Dendritic cell treated with granulocyte-macrophage colony-stimulating factor and Interleukin-4, amounts not matched to agents 40 ng/mL and 50 ng/mL, for 4 days (primary cell): Measurements from ENCODE around the gene CSNK2A1.
A peak's percentile ranks its signal among the peaks of the same experiment; 100 is the strongest.
"Not testable (repeated sequence)": the region's sequence is repeated elsewhere in the genome, so short reads cannot be mapped to it uniquely, and the experiment has no call there.

Experiments used
- H3K27ac Mint-ChIP-seq: one replicate; pipeline ENCODE4 v1.8.0; 2022; ENCODE audit warnings: mild to moderate bottlenecking, mixed read lengths
- H3K27me3 Mint-ChIP-seq: one replicate; pipeline ENCODE4 v1.8.0; 2022; ENCODE audit warnings: mild to moderate bottlenecking, mixed read lengths
- H3K36me3 Mint-ChIP-seq: one replicate; pipeline ENCODE4 v1.8.0; 2022; ENCODE audit warnings: low read depth, mixed read lengths
- H3K4me1 Mint-ChIP-seq: one replicate; pipeline ENCODE4 v1.8.0; 2022; ENCODE audit warnings: low read depth, mixed read lengths
- H3K4me3 Mint-ChIP-seq: one replicate; pipeline ENCODE4 v1.8.0; 2022; ENCODE audit warnings: mild to moderate bottlenecking, moderate library complexity, mixed read lengths
- H3K9me3 Mint-ChIP-seq: one replicate; pipeline ENCODE4 v1.8.0; 2022; ENCODE audit warnings: mixed read lengths
- intact Hi-C: fragments of 100-400 bp; cut with micrococcal nuclease; formaldehyde crosslinking; loops from one replicate; pipeline ENCODE4 v1.15.0; 2022

The CSNK2A1 gene

DNA sequence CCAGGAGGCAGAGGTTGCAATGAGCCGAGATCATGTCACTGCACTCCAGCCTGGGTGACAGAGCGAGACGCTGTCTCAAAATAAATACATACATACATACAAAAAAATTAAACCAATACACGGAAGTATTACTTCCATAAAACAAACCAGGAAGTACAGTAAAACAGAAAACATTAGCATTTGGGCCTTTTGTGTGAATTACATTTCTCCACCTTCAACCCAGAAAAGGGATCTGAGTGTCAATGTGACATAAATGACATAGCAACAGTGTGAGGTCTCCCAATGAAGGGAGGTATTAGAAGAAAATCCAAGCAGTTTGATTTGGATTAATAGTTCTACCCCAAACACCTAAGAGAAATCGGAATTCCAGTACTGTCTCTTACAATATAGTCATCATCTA, 10.1 kb downstream of the CSNK2A1 start:
- peak overlapping the region; percentile 20 for H3K4me3 Mint-ChIP-seq
- no peaks in the 10 kb centered on the region for H3K9me3 Mint-ChIP-seq
- intact Hi-C loops = no loop called here
- H3K4me1 Mint-ChIP-seq = peaks cover 54% of the 10 kb centered on the region
- no peaks in the 10 kb centered on the region for H3K27me3 Mint-ChIP-seq
- peaks cover 21% of the 10 kb centered on the region for H3K36me3 Mint-ChIP-seq
- H3K27ac Mint-ChIP-seq = peak overlapping the region; percentile 50

- Mint-ChIP-seq H3K27ac (no peak overlapping the region), H3K4me3 (no peak overlapping the region), H3K36me3 (peaks cover 23% of the 10 kb centered on the region), H3K9me3 (peaks cover 4% of the 10 kb centered on the region), H3K4me1 (peaks cover 46% of the 10 kb centered on the region), H3K27me3 (no peaks in the 10 kb centered on the region)
- intact Hi-C loops = no loop called here
These were observed 11.1 kb downstream of the CSNK2A1 start for GRCh38 chr20:532530-532929.

DNA sequence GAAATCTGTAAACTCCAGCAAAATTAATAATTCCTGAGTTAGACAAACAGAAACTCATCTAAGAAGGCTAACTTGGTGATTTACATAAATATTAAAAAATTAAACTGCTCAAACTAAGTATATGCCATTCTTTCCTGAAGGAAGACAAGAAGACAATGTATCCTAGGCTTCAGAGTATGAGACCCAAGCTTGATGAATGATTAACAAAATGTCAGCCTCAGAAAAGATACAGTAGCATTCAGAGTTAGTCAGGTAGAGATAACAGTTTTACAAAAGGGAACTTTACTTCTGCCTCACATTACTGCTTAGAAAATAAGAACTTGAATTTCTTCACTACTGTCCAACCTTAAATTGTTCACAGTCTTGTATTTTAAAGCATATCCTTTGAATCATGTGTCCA, 12.0 kb downstream of the CSNK2A1 start:
- intact Hi-C loops = no loop called here
- H3K36me3 Mint-ChIP-seq = peaks cover 33% of the 10 kb centered on the region
- H3K4me3 Mint-ChIP-seq = no peak overlapping the region
- no peak overlapping the region for H3K27ac Mint-ChIP-seq
- peaks cover 42% of the 10 kb centered on the region for H3K4me1 Mint-ChIP-seq
- H3K27me3 Mint-ChIP-seq = no peaks in the 10 kb centered on the region
- H3K9me3 Mint-ChIP-seq = peaks cover 13% of the 10 kb centered on the region

DNA sequence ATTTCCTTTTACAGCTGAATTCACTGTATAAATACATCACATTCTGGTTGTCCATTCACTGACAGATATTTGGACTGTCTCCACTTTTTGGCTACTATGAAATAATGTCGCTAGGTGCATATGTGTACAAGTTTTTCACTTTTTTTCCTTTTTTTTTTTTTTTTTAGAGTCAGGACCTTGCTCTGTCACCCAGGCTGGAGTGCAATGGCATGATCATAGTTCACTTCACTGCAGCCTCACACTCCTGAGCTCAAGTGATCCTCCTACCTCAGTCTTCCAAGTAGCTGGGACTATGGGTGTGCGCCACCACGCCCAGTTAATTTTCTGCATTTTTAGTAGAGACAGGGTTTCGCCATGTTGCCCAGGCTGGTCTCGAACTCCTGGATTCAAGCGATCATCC, 13.3 kb downstream of the CSNK2A1 start:
- no peaks in the 10 kb centered on the region for H3K27me3 Mint-ChIP-seq
- peaks cover 17% of the 10 kb centered on the region for H3K9me3 Mint-ChIP-seq
- peaks cover 43% of the 10 kb centered on the region for H3K36me3 Mint-ChIP-seq
- intact Hi-C loops = no loop called here
- H3K27ac Mint-ChIP-seq = no peak overlapping the region
- no peak overlapping the region for H3K4me3 Mint-ChIP-seq
- peaks cover 29% of the 10 kb centered on the region for H3K4me1 Mint-ChIP-seq

DNA sequence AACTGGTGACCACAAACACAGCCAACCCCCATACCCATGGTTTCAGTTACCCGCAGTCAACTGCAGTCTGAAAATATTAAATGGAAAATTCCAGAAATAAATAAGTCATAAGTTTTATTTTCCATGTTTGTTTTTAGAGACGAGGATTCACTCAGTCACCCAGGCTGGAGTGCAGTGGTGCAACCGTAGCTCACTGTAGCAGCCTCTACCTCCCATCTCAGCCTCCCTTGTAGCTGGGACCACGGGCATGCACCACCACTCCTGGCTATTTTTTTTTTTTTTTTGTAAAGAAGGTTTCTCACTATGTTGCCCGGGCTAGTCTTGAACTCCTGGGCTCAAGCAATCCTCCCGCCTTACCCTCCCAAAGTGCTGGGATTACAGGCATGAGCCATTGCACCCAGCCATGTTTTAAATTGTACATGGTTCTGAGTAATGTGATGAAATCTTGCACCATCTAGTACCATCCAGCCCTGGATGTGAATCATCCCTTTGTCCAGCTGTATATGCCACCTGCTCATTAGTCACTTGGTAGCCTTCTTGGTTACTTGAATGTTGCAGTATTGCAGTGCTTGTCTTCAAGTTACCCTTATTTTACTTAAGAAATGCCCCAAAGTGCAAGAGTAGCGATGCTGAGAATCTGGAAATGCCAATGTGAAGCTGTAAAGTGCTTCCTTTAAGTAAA, 14.5 kb downstream of the CSNK2A1 start:
- no peak overlapping the region for H3K4me3 Mint-ChIP-seq
- H3K9me3 Mint-ChIP-seq = peaks cover 17% of the 10 kb centered on the region
- H3K4me1 Mint-ChIP-seq = peaks cover 18% of the 10 kb centered on the region
- no peak overlapping the region for H3K27ac Mint-ChIP-seq
- intact Hi-C loops = no loop called here
- peaks cover 54% of the 10 kb centered on the region for H3K36me3 Mint-ChIP-seq
- no peaks in the 10 kb centered on the region for H3K27me3 Mint-ChIP-seq

- Mint-ChIP-seq H3K27ac (no peak overlapping the region), H3K4me3 (no peak overlapping the region), H3K27me3 (no peaks in the 10 kb centered on the region), H3K36me3 (peaks cover 69% of the 10 kb centered on the region), H3K4me1 (peaks cover 9% of the 10 kb centered on the region), H3K9me3 (peaks cover 17% of the 10 kb centered on the region)
- intact Hi-C loops = no loop called here
These were observed 16.1 kb downstream of the CSNK2A1 start for GRCh38 chr20:527571-527886.

GRCh38 chr20:521860-522259, 21.7 kb downstream of the CSNK2A1 start:
- Mint-ChIP-seq H3K27ac (no peak overlapping the region), H3K9me3 (peaks cover 18% of the 10 kb centered on the region), H3K4me1 (peaks cover 5% of the 10 kb centered on the region), H3K27me3 (no peaks in the 10 kb centered on the region), H3K4me3 (no peak overlapping the region), H3K36me3 (peaks cover 80% of the 10 kb centered on the region)
- intact Hi-C loops = no loop called here

DNA sequence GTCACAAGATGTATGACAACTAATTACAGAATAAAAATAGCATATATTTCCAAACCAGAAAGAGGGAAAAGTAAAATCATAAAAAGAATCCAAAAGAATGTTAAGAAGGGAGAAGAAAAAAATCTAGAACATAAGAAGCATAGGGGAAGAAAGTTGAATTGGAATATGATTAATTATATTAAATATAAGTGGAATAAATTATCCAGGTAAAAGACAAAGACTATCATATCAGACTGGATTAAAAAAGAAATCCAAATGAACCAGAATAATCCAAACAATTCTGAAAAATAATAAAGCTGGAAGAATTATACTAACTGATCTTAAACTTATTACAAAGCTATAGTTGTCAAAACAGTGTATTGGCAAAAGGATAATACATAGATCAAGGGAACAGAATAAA, 23.6 kb downstream of the CSNK2A1 start:
- no peaks in the 10 kb centered on the region for H3K27me3 Mint-ChIP-seq
- no peak overlapping the region for H3K27ac Mint-ChIP-seq
- H3K4me3 Mint-ChIP-seq = no peak overlapping the region
- intact Hi-C loops = no loop called here
- peaks cover 12% of the 10 kb centered on the region for H3K9me3 Mint-ChIP-seq
- H3K36me3 Mint-ChIP-seq = peaks cover 65% of the 10 kb centered on the region
- peaks cover 15% of the 10 kb centered on the region for H3K4me1 Mint-ChIP-seq

GRCh38 chr20:517221-517620, 26.4 kb downstream of the CSNK2A1 start:
- Mint-ChIP-seq H3K27me3 (no peaks in the 10 kb centered on the region), H3K4me1 (peaks cover 31% of the 10 kb centered on the region), H3K36me3 (peaks cover 47% of the 10 kb centered on the region), H3K9me3 (peaks cover 12% of the 10 kb centered on the region), H3K4me3 (no peak overlapping the region), H3K27ac (no peak overlapping the region)
- intact Hi-C loops = no loop called here

DNA sequence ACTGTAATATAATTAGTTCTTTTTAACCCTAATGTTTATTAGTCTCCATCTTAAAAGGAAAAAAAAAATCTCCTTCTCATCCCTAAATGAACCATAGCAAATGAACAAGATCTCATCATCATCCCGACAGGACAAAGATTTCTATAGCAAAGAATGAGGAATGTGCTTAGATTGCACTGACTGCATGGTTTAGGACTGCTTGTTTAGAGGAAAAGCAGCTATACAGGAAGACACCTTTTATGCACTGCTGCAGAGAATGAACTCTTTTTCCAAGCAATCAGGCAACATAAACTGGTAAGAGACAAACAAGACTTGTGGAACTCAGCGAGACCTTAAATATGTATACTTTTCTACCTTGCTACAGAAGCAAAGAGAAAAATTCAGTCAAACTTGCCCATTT, 26.8 kb downstream of the CSNK2A1 start:
- Mint-ChIP-seq H3K36me3 (peaks cover 43% of the 10 kb centered on the region), H3K27ac (no peak overlapping the region), H3K9me3 (peaks cover 12% of the 10 kb centered on the region), H3K4me1 (peaks cover 35% of the 10 kb centered on the region), H3K4me3 (no peak overlapping the region), H3K27me3 (no peaks in the 10 kb centered on the region)
- intact Hi-C loops = no loop called here

GRCh38 chr20:515696-516095, 27.9 kb downstream of the CSNK2A1 start:
- Mint-ChIP-seq H3K9me3 (peaks cover 12% of the 10 kb centered on the region), H3K27me3 (no peaks in the 10 kb centered on the region), H3K36me3 (peaks cover 32% of the 10 kb centered on the region), H3K27ac (no peak overlapping the region), H3K4me1 (peaks cover 44% of the 10 kb centered on the region), H3K4me3 (no peak overlapping the region)
- intact Hi-C loops = no loop called here

DNA sequence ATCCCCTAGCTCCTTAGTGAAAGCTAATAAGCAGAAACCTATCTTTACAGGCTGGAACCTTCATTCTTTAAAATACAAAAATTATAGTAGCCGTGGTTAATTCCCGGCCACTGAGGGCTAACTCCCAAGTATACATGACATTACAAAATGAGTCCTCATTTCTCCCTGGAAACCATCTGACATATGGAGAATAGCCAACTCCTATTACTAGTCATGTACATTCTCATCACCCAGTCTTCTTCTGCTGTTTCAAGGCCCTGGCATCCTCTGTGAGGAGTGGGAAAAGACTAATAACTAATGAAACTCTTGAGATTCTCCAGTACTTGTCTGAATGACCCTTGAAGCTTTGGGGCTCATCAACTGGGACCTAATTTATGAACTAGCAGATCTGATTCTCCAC, 30.2 kb downstream of the CSNK2A1 start:
- Mint-ChIP-seq H3K4me1 (peaks cover 57% of the 10 kb centered on the region), H3K27ac (no peak overlapping the region), H3K9me3 (no peaks in the 10 kb centered on the region), H3K27me3 (no peaks in the 10 kb centered on the region), H3K36me3 (peaks cover 16% of the 10 kb centered on the region), H3K4me3 (no peak overlapping the region)
- intact Hi-C loops = no loop called here

- Mint-ChIP-seq H3K4me1 (peaks cover 47% of the 10 kb centered on the region), H3K27ac (peak overlapping the region; percentile 71), H3K36me3 (peaks cover 35% of the 10 kb centered on the region)
These were observed 33.1 kb downstream of the CSNK2A1 start for GRCh38 chr20:510328-511057.

GRCh38 chr20:508364-508787, 35.2 kb downstream of the CSNK2A1 start:
- H3K9me3 Mint-ChIP-seq, H3K4me3 Mint-ChIP-seq, H3K27ac Mint-ChIP-seq, intact Hi-C loops, H3K27me3 Mint-ChIP-seq: not testable (repeated sequence)
- Mint-ChIP-seq H3K4me1 (peaks cover 30% of the 10 kb centered on the region), H3K36me3 (peaks cover 48% of the 10 kb centered on the region)

More at GRCh38 chr20:510328-511057, 33.1 kb downstream of the CSNK2A1 start:
- H3K27me3 Mint-ChIP-seq, H3K4me3 Mint-ChIP-seq, H3K9me3 Mint-ChIP-seq, intact Hi-C loops: not testable (repeated sequence)
